Psoas muscle (tissue), 8 donors: ENCODE measurements around the gene KCNK4. TPM values are rescaled to one million over a fixed set of nuclear protein-coding genes. Genes with fewer than 3 reads are reported as not detected.

Experiments
- ATAC-seq, 4 donors: fragments of 200-7000 bp; cut with Tn5 transposase; one replicate each; pipeline ENCODE4 v1.9.1; 2020; ENCODE audit warnings: moderate library complexity in 3 of 4, mild to moderate bottlenecking in 2 of 4
- DNase-seq, 2 donors: peaks; one replicate each; pipeline ENCODE4 v3.0.0-alpha.2; 2020
- H3K27ac ChIP-seq: fragments of 200-600 bp; one replicate; pipeline ENCODE4 v1.8.0; 2022
- H3K27me3 ChIP-seq, 3 donors: fragments of 200-600 bp in 1 of 3; one replicate each; pipeline versions ENCODE4 v1.6.1 to v1.8.0; 2013 to 2022; ENCODE audit warnings: low read length in 2 of 3, mild to moderate bottlenecking in 2 of 3, moderate library complexity in 1 of 3; ENCODE audit not compliant: insufficient read depth in 3 of 3
- H3K36me3 ChIP-seq, 2 donors: fragments of 200-600 bp in 1 of 2; one replicate each; pipeline versions ENCODE4 v1.6.1 to v1.8.0; 2013 to 2022; ENCODE audit warnings: low read depth in 1 of 2, mild to moderate bottlenecking in 1 of 2, moderate library complexity in 1 of 2; ENCODE audit not compliant: insufficient read depth in 1 of 2
- H3K4me1 ChIP-seq: fragments of 200-600 bp; one replicate; pipeline ENCODE4 v1.8.0; 2022
- H3K4me3 ChIP-seq: fragments of 200-600 bp; one replicate; pipeline ENCODE4 v1.8.0; 2022; ENCODE audit warnings: mild to moderate bottlenecking
- H3K9me3 ChIP-seq: fragments of 200-600 bp; one replicate; pipeline ENCODE4 v1.8.0; 2022
- CTCF ChIP-seq: fragments of 200-600 bp; IDR thresholded peaks from one replicate; pipeline ENCODE4 v1.8.0; 2022; ENCODE audit warnings: antibody characterized with exemption
- WGBS, 3 donors: extraction: QIAGEN DNeasy Blood & Tissue Kit; methylation state at CpG; one replicate each; pipeline versions ENCODE4 v1.1.6 to v1.1.7; 2013; 5-methylcytosine and 5-hydroxymethylcytosine counted together
- intact Hi-C, 2 donors: fragments of 100-400 bp; cut with DNase I; formaldehyde crosslinking; loops; one replicate each; pipeline versions ENCODE4 v1.11.0 to v1.14.2; 2022
- polyA plus RNA-seq, 3 donors: library from polyadenylated mRNA; stranded (reverse); fragments of 200-250 nt; gene quantifications; one replicate each; pipeline ENCODE4 v1.2.3, GENCODE V29; 2013
- total RNA-seq, 4 donors: library from RNA; stranded (reverse); fragmentation: NEBNext Ultra II Directional in 2 of 4; extraction: Animal tissue kit (Norgen Biotek cat#: 25700) in 2 of 4; gene quantifications; one replicate each; pipeline versions ENCODE4 v1.2.1 to v1.2.4, GENCODE V29; 2021 to 2023
- donor health status: healthy with polysubstance abuse.
- donor health status: DM: no; HTN: no; CAD: no; lungs with moderate emphysema.
- donor health status: Bipolar disorder and iron deficiency.
- donor health status: healthy.
- donor health status: DM: yes; HTN: yes; CAD: no.
- donor health status: DM: no; HTN: no; CAD: no.
- donor health status: DM: no; HTN: no; CAD: no.
- donor health status: DM: yes; HTN: yes; CAD: no.

Gene KCNK4
- total and polyA plus RNA-seq, 7 donors, result not detected

- Histone ChIP-seq H3K4me3 (no peak overlapping the region), H3K4me1 (peaks cover 25% of the 10 kb centered on the region), H3K9me3 (no peaks in the 10 kb centered on the region), H3K36me3 (no peaks in the 10 kb centered on the region), H3K27me3 (peaks cover 0 to 35% (median 21%) of the 10 kb centered on the region in 3 donors), H3K27ac (no peak overlapping the region)
- intact Hi-C loops, result no loop called here
- no peak for DNase-seq
- no peak for TF ChIP-seq CTCF
- no peak for ATAC-seq
- WGBS, 3 donors, result 92 to 97% (median 93%) methylated on average over 13 of the region's 13 CpGs
These were observed 2.0 kb upstream of the KCNK4 start for GRCh38 chr11:64289002-64289564.

- intact Hi-C loops, result no loop called here
- WGBS, 3 donors, result 51 to 78% (median 55%) methylated on average over 7 to 10 of the region's 10 CpGs
- H3K27ac ChIP-seq, result no peak overlapping the region
- DNase-seq (no peak), ATAC-seq (no peak)
- H3K4me3 ChIP-seq, result no peak overlapping the region
- no peak for TF ChIP-seq CTCF
- H3K36me3 ChIP-seq, result no peaks in the 10 kb centered on the region
- H3K4me1 ChIP-seq, result peaks cover 24% of the 10 kb centered on the region
- H3K27me3 ChIP-seq, result peaks cover 0 to 45% (median 21%) of the 10 kb centered on the region in 3 donors
- H3K9me3 ChIP-seq, result no peaks in the 10 kb centered on the region
These were observed 495 bp upstream of the KCNK4 start for GRCh38 chr11:64290352-64291261.

GRCh38 chr11:64291752-64292459 is 804 bp downstream of the KCNK4 start:
- no peaks in the 10 kb centered on the region for H3K36me3 ChIP-seq
- peaks cover 14% of the 10 kb centered on the region for H3K4me1 ChIP-seq
- no peak overlapping the region for H3K27ac ChIP-seq
- WGBS, 3 donors, result 0 to 1% (median 0%) methylated on average over 25 to 96 of the region's 96 CpGs
- intact Hi-C loops, result no loop called here
- ATAC-seq (peak; percentile 10 to 45 (median 32)), DNase-seq (peak in 1 of 2 donors; percentile 47)
- peaks cover 0 to 58% (median 28%) of the 10 kb centered on the region in 3 donors for H3K27me3 ChIP-seq
- H3K9me3 ChIP-seq, result no peaks in the 10 kb centered on the region
- no peak for TF ChIP-seq CTCF
- peak overlapping the region; percentile 58 for H3K4me3 ChIP-seq

- TF ChIP-seq CTCF, result no peak
- DNase-seq, result no peak
- H3K27ac ChIP-seq, result no peak overlapping the region
- H3K4me1 ChIP-seq, result peaks cover 10% of the 10 kb centered on the region
- H3K4me3 ChIP-seq, result peak overlapping the region; percentile 58
- ATAC-seq, result peak in 1 of 4 donors; percentile 17
- no peaks in the 10 kb centered on the region for H3K36me3 ChIP-seq
- WGBS, 3 donors, result 30 to 45% (median 32%) methylated on average over 26 to 42 of the region's 42 CpGs
- H3K27me3 ChIP-seq, result peaks cover 0 to 65% (median 35%) of the 10 kb centered on the region in 3 donors
- intact Hi-C loops, result no loop called here
- H3K9me3 ChIP-seq, result no peaks in the 10 kb centered on the region
These were observed 1.6 kb downstream of the KCNK4 start for GRCh38 chr11:64292460-64293254.
